AG08396 (cell line): ENCODE data around the gene SLC13A3.

Experiments
- DNase-seq: peaks from one replicate; pipeline ENCODE4 v3.0.0; 2012; ENCODE audit warnings: low spot score, mixed read lengths

The SLC13A3 gene

GRCh38 chr20:46652699-46653098 lies 1.4 kb upstream of the SLC13A3 start:
- no peak for DNase-seq

GRCh38 chr20:46650575-46651090 lies 626 bp downstream of the SLC13A3 start:
- DNase-seq: no peak

GRCh38 chr20:46649965-46650542 lies 1.2 kb downstream of the SLC13A3 start:
- DNase-seq: no peak

- DNase-seq: no peak
Measured at GRCh38 chr20:46649650-46649949, 1.7 kb downstream of the SLC13A3 start.

- no peak for DNase-seq
Measured at GRCh38 chr20:46648903-46649649, 2.2 kb downstream of the SLC13A3 start.

GRCh38 chr20:46647469-46647868 lies 3.8 kb downstream of the SLC13A3 start:
- DNase-seq: no peak

GRCh38 chr20:46646659-46647380 lies 4.4 kb downstream of the SLC13A3 start:
- DNase-seq: peak; percentile 58

- no peak for DNase-seq
Measured at GRCh38 chr20:46646122-46646521, 5.1 kb downstream of the SLC13A3 start.

- DNase-seq: no peak
Measured at GRCh38 chr20:46644733-46645132, 6.5 kb downstream of the SLC13A3 start.

GRCh38 chr20:46644160-46644559 lies 7.1 kb downstream of the SLC13A3 start:
- DNase-seq: no peak

- no peak for DNase-seq
Measured at GRCh38 chr20:46642969-46643343, 8.3 kb downstream of the SLC13A3 start.

- no peak for DNase-seq
Measured at GRCh38 chr20:46642265-46642968, 8.8 kb downstream of the SLC13A3 start.

GRCh38 chr20:46641424-46641823 lies 9.8 kb downstream of the SLC13A3 start:
- no peak for DNase-seq

- no peak for DNase-seq
Measured at GRCh38 chr20:46640536-46641311, 10.5 kb downstream of the SLC13A3 start.

GRCh38 chr20:46640044-46640443 lies 11.2 kb downstream of the SLC13A3 start:
- no peak for DNase-seq

GRCh38 chr20:46639587-46639986 lies 11.7 kb downstream of the SLC13A3 start:
- DNase-seq: no peak

GRCh38 chr20:46638898-46639274 lies 12.4 kb downstream of the SLC13A3 start:
- DNase-seq: no peak

GRCh38 chr20:46638134-46638897 lies 12.9 kb downstream of the SLC13A3 start:
- no peak for DNase-seq

GRCh38 chr20:46637427-46638133 lies 13.7 kb downstream of the SLC13A3 start:
- no peak for DNase-seq

GRCh38 chr20:46637020-46637419 lies 14.2 kb downstream of the SLC13A3 start:
- no peak for DNase-seq
